Measurements from ENCODE around the gene KDM4B. TPM values are rescaled to one million over a fixed set of nuclear protein-coding genes. Genes with fewer than 3 reads are reported as not detected.

KDM4B gene
- total RNA-seq, 1 experiment from 2014 or later = 35.9 TPM

DNA sequence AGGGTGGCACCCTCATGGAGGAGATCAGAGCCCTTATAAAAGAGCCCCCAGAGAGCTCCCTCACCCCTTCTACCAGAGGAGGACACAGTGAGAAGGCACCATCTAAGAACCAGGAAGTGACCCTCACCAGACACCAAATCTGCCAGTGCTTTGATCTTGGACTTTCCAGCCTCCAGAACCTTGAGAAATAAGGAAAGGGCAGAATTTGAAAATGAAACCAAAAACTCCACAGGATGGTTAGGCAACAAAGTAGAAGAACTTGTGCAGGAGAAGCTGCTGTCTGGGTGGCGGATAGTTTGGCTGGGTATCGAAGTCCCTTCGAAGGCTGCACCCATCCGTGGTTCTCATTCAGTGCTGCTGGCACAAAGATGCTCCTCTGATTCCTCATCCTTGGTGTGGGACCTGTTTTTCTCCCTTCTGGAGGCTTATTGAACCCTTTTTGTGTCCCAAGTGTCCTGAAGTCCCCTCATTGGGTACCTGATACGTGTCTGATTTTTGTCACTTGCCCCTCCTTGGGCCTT, 130.8 kb downstream of the KDM4B start:
- Histone ChIP-seq H3K27me3 (ENCODE audit: insufficient read depth, low read length) (no peaks in the 10 kb centered on the region), H3K4me2 (ENCODE audit: low read length) (no peak overlapping the region), H3K9me2 (ENCODE audit: insufficient read depth) (no peaks in the 10 kb centered on the region), H3K9ac (ENCODE audit: low read length) (no peak overlapping the region), H3K4me1 (ENCODE audit: control insufficient read depth in 1 of 2, insufficient read depth in 2 of 2, low read length in 2 of 2) (no peaks in the 10 kb centered on the region), H2AFZ (ENCODE audit: low read depth, low read length, poor library complexity, severe bottlenecking) (no peak overlapping the region), H3K27ac (ENCODE audit: low read depth, low read length) (no peak overlapping the region), H3K36me3 (ENCODE audit: control insufficient read depth in 1 of 2, insufficient read depth in 2 of 2, low read length in 2 of 2) (peaks cover 0 to 5% of the 10 kb centered on the region in 2 experiments; a peak in 1 of 4 replicates), H4K20me1 (ENCODE audit: insufficient read depth) (no peaks in the 10 kb centered on the region), H3K9me3 (ENCODE audit: control insufficient read depth in 1 of 2, insufficient read depth in 1 of 2, low read depth in 1 of 2, low read length in 2 of 2) (peaks cover 20 to 23% of the 10 kb centered on the region in 2 experiments; a peak in 2 of 4 replicates), H3K4me3 (replicated peaks in 1 of 2; ENCODE audit: low read depth in 1 of 2, low read length in 2 of 2) (no peak overlapping the region), H3K79me2 (ENCODE audit: insufficient read depth, low read length) (no peaks in the 10 kb centered on the region)
- RAD21 ChIA-PET (ENCODE audit: low non-redundant PET in 1 of 2, low total read pairs in 2 of 2, uncharacterized antibody in 2 of 2, unreplicated experiment in 2 of 2) = no interaction called here
- intact Hi-C loops (cut with micrococcal nuclease) = no loop called here
- DNase-seq (ENCODE audit: low read depth, low spot score) (no peak), ATAC-seq (no peak)
- no peak for TF ChIP-seq YY1 (IDR thresholded peaks at IDR 0.05; ENCODE audit: extremely low read depth, insufficient replicate concordance, low read depth, low read length)
- TF ChIP-seq SIN3A (IDR thresholded peaks at IDR 0.05; ENCODE audit: low read depth) = no peak
- TF ChIP-seq FOSL1 (IDR thresholded peaks at IDR 0.05; ENCODE audit: low read depth) = no peak
- no peak for TF ChIP-seq EGR1 (IDR thresholded peaks at IDR 0.05; ENCODE audit: low read depth)
- TF ChIP-seq, protein P1, sequence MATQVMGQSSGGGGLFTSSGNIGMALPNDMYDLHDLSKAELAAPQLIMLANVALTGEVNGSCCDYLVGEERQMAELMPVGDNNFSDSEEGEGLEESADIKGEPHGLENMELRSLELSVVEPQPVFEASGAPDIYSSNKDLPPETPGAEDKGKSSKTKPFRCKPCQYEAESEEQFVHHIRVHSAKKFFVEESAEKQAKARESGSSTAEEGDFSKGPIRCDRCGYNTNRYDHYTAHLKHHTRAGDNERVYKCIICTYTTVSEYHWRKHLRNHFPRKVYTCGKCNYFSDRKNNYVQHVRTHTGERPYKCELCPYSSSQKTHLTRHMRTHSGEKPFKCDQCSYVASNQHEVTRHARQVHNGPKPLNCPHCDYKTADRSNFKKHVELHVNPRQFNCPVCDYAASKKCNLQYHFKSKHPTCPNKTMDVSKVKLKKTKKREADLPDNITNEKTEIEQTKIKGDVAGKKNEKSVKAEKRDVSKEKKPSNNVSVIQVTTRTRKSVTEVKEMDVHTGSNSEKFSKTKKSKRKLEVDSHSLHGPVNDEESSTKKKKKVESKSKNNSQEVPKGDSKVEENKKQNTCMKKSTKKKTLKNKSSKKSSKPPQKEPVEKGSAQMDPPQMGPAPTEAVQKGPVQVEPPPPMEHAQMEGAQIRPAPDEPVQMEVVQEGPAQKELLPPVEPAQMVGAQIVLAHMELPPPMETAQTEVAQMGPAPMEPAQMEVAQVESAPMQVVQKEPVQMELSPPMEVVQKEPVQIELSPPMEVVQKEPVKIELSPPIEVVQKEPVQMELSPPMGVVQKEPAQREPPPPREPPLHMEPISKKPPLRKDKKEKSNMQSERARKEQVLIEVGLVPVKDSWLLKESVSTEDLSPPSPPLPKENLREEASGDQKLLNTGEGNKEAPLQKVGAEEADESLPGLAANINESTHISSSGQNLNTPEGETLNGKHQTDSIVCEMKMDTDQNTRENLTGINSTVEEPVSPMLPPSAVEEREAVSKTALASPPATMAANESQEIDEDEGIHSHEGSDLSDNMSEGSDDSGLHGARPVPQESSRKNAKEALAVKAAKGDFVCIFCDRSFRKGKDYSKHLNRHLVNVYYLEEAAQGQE (IDR thresholded peaks at IDR 0.05; ENCODE audit: low read depth) = no peak
- TF ChIP-seq, protein P2, sequence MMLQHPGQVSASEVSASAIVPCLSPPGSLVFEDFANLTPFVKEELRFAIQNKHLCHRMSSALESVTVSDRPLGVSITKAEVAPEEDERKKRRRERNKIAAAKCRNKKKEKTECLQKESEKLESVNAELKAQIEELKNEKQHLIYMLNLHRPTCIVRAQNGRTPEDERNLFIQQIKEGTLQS (IDR thresholded peaks at IDR 0.05) = no peak
- TF ChIP-seq, protein P3, sequence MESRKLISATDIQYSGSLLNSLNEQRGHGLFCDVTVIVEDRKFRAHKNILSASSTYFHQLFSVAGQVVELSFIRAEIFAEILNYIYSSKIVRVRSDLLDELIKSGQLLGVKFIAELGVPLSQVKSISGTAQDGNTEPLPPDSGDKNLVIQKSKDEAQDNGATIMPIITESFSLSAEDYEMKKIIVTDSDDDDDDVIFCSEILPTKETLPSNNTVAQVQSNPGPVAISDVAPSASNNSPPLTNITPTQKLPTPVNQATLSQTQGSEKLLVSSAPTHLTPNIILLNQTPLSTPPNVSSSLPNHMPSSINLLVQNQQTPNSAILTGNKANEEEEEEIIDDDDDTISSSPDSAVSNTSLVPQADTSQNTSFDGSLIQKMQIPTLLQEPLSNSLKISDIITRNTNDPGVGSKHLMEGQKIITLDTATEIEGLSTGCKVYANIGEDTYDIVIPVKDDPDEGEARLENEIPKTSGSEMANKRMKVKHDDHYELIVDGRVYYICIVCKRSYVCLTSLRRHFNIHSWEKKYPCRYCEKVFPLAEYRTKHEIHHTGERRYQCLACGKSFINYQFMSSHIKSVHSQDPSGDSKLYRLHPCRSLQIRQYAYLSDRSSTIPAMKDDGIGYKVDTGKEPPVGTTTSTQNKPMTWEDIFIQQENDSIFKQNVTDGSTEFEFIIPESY (IDR thresholded peaks at IDR 0.05; ENCODE audit: extremely low read depth, insufficient replicate concordance, low read length) = no peak
- TF ChIP-seq, protein P4, sequence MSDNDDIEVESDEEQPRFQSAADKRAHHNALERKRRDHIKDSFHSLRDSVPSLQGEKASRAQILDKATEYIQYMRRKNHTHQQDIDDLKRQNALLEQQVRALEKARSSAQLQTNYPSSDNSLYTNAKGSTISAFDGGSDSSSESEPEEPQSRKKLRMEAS (IDR thresholded peaks at IDR 0.05) = no peak
- TF ChIP-seq EZH2phosphoT487 (IDR thresholded peaks at IDR 0.05; ENCODE audit: borderline replicate concordance) = no peak
- TF ChIP-seq CBX3 (IDR thresholded peaks at IDR 0.05; ENCODE audit: low read depth) = no peak
- CTCF ChIA-PET = no interaction called here
- POLR2A ChIA-PET = no interaction called here
- BruUV-seq (replicated peaks) = no TSS peak

Measured in HCT116 (cell line).